HG02884 (cell line): Measurements from ENCODE around the gene NFIC.
"Not testable (repeated sequence)": the region's sequence is repeated elsewhere in the genome, so short reads cannot be mapped to it uniquely, and the experiment has no call there.

ENCODE experiments used
- ATAC-seq: cut with Tn5 transposase; IDR thresholded peaks from one replicate; pipeline ENCODE4 v1.9.1; 2021; ENCODE audit warnings: mild to moderate bottlenecking, moderate library complexity; ENCODE audit not compliant: unreplicated experiment

The NFIC gene

DNA sequence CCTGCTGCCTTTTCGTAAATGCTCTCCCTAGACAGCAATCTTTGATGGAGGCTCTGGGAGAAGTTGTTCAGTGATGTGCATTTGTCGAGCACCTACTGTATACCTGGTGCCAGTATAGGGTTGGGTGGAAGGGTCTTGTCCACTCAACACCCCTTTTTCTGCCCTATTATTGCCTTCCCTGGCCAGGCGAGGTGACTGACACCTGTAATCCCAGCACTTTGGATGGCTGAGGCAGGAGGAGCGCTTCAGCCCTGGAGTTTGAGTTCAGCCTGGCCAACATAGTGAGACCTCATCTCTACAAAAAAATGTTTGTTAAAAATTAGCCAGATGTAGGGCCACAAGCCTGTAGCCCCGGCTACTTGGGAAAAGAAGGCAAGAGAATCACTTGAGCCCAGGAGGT is 49.3 kb downstream of the NFIC start:
- ATAC-seq = no peak

DNA sequence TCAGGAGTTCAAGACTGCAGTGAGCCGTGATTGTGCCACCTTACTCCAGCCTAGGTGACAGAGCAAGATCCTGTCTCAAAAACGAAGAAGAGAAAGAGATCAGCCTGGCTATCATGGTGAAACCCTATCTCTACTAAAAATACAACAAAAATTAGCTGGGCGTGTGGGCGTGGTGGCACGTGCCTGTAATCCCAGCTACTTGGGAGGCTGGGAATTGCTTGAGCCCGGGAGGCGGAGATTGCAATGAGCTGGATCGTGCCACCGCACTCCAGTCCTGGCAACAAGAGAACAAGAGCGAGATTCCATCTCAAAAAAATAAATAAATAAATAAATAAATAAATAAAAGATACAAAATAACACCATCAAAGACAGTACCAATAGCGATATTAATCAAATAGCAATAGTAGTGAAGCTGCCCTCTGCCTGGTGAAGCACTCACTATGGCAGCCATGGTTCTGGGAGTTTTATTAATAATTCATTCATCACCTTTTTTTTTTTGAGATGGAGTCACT is 53.9 kb downstream of the NFIC start:
- ATAC-seq = no peak

GRCh38 chr19:3420909-3421619 is 54.7 kb downstream of the NFIC start:
- no peak for ATAC-seq

- ATAC-seq = not testable (repeated sequence)
Observed at GRCh38 chr19:3421656-3422055, 55.3 kb downstream of the NFIC start.

- no peak for ATAC-seq
Observed at GRCh38 chr19:3423183-3423829, 56.9 kb downstream of the NFIC start.

GRCh38 chr19:3426433-3426832 is 60.0 kb downstream of the NFIC start:
- no peak for ATAC-seq

DNA sequence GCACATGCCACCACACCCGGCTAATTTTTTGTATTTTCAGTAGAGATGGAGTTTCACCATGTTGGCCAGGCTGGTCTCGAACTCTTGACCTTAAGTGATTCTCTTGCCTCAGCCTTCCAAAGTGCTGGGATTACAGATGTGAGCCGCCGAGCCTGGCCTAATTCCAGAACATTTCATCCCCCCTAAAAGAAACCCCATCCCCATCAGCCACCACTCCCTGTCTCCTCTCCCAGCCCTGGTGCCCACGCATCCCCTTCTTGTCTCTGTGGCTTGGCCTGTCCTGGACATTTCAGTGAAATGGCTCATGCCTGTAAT is 63.9 kb downstream of the NFIC start:
- ATAC-seq = not testable (repeated sequence)

DNA sequence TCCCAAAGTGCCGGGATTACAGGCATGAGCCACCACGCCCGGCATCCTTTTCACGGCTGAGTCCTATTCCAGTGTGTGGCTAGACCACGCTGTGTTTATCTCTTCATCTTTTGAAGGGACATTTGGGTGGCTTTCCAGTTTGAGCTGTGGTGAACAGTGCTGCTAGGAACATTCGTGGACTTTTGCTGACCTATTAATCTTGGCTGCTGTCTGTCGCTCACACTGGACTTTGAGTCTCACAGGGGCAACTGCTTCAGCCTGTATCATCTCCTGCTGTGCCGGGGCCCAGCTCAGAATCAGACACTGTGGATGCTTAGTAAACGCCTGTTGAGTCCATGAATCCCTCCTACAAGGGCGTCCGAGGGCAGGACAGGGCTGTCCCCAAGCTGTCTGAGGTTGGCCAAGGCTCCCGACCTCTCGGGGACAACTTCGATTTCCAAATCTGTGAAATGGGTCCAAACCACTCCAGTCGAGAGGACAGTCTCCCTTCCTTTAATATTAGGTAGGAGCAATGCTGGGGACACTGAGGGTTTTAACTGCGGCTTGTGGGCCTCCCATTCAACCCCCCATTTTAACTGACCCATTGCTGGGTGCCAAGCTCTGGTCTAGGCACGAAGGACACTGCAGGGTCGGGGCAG is 65.5 kb downstream of the NFIC start:
- no peak for ATAC-seq

DNA sequence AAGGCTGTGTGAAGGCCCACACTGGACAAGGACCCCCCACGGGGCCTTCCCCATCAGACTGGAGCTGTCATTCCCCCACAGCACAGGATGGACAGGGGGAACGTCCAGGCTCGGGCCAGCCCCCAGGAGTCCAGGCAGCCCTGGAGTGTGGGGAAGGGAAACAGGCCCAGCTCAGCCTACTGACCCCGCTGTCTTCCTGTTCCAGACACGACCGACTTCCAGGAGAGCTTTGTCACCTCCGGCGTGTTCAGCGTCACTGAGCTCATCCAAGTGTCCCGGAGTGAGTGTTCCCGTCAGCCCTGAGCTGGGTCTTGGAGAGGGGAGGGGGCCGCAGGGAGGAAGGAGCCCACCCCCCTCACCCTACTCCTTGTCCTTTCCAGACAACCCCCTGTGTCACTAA is 66.9 kb downstream of the NFIC start:
- no peak for ATAC-seq

DNA sequence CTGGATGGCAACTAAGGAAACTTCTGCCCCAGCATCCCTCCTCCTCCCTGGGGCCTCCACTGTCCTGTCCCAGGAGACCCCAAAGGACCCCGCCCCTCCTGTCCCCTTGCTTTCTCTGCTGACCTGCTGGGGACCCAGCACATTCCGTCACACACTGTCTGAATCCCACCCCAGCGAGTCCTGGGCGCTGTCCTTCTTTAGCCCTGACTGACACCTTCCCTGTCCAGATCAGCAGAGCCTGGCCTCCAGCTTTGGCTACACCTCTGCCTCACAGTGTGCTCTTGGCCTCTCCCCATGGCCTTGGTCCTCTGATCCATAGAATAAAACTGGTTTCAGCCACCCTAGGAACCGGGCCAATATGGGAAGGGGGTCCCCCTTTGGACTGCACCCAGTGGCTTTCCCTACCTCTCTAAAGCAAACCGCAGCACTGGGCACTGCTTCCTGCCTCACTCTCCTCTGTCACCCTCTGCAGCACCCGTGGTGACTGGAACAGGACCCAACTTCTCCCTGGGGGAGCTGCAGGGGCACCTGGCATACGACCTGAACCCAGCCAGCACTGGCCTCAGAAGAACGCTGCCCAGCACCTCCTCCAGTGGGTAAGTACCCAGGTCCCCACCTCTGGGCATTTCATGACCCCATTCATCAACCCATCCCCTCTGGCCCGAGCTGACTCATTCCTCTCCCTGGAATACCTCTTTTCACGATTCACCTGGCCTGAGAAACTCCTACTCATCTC is 67.6 kb downstream of the NFIC start:
- no peak for ATAC-seq

GRCh38 chr19:3434630-3435553 is 68.5 kb downstream of the NFIC start:
- peak; percentile 78 for ATAC-seq

GRCh38 chr19:3440082-3440481 is 73.7 kb downstream of the NFIC start:
- ATAC-seq = no peak

- no peak for ATAC-seq
Observed at GRCh38 chr19:3441089-3441985, 75.0 kb downstream of the NFIC start.

GRCh38 chr19:3441986-3442329 is 75.6 kb downstream of the NFIC start:
- ATAC-seq = no peak

DNA sequence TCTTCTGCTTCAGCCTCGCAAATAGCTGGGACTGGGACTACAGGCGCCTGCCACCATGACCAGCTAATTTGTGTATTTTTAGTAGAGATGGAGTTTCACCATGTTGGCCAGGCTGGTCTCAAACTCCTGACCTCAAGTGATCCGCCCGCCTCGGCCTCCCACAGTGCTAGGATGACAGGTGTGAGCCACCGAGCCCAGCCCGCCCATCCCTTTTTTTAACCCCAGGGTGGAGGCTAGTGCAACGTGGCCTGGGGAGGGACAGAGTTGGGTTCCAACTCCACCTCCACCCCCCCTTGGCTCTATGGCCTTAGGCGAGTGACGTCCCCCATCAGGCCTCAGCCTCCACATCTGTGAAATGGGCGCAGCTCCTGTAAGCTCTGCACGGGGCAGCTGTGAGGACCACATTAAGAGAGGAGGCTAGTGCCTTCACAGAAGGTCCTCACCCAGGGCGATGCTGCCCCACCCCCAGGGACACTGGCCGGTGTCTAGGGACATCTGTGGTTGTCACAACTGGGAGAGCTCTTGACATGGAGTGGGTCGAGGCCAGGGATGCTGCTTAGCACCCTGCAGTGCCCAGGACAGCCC is 76.2 kb downstream of the NFIC start:
- no peak for ATAC-seq

- ATAC-seq = no peak
Observed at GRCh38 chr19:3443840-3444694, 77.7 kb downstream of the NFIC start.

GRCh38 chr19:3444695-3445234 is 78.4 kb downstream of the NFIC start:
- ATAC-seq = no peak

DNA sequence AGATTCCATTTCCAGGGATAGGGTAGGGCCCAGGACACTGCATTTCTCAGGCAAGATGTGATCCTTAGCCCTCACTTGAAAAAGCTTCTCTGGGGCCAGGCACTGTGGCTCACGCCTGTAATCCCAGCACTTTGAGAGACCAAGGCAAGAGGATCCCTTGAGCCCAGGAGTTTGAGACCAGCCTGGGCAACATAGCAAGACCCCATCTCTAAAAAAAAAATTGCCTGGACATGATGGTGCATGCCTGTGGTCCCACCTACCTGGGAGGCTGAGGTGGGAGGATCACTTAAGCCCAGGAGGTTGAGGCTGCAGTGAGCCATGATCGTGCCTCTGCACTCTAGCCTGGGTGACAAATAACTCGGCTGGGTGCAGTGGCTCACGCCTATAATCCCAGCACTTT is 80.3 kb downstream of the NFIC start:
- ATAC-seq = not testable (repeated sequence)
